ENCODE measurements around the gene CORO1C.

DNA sequence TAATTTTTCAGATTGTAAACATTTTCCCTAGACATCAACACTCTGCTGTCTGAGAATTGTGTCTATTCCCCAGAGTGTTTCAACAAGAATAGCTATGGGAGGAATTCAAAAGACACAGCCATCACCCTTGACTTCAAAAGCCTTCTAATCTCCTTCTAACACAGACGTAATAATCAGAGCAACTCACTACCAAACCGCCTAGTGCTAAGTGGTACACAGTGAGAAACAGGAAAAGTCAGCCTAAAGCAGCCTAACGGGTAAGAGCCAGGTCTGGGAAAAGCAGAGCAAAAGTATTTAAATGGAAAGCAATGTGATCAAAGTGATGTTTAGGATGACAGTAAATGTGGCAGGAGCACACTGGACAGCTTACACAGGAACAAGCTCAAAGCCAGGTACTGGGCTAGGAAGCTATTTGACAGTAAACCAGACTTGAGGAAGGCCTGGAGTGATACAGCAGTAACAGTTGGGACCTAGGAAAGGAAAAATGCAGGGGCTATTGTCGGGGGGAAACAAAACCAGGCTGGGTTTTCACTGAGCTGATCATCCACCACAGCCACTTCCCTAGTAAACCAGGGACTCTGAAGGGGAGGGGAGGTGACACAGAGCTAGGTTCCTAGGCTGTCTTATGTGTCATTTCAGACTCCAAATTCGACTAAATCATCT is 29.4 kb downstream of the CORO1C start:
- TF ChIP-seq, protein P1, sequence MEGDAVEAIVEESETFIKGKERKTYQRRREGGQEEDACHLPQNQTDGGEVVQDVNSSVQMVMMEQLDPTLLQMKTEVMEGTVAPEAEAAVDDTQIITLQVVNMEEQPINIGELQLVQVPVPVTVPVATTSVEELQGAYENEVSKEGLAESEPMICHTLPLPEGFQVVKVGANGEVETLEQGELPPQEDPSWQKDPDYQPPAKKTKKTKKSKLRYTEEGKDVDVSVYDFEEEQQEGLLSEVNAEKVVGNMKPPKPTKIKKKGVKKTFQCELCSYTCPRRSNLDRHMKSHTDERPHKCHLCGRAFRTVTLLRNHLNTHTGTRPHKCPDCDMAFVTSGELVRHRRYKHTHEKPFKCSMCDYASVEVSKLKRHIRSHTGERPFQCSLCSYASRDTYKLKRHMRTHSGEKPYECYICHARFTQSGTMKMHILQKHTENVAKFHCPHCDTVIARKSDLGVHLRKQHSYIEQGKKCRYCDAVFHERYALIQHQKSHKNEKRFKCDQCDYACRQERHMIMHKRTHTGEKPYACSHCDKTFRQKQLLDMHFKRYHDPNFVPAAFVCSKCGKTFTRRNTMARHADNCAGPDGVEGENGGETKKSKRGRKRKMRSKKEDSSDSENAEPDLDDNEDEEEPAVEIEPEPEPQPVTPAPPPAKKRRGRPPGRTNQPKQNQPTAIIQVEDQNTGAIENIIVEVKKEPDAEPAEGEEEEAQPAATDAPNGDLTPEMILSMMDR (IDR thresholded peaks at IDR 0.05; ENCODE audit: poor library complexity, severe bottlenecking), result no peak
- TF ChIP-seq POLR2AphosphoS5 (IDR thresholded peaks at IDR 0.05), result peak; percentile 66
- no peak for TF ChIP-seq EZH2 (IDR thresholded peaks at IDR 0.05; ENCODE audit: borderline replicate concordance, insufficient read depth, low read length, poor library complexity, severe bottlenecking)
- TF ChIP-seq, protein P2, sequence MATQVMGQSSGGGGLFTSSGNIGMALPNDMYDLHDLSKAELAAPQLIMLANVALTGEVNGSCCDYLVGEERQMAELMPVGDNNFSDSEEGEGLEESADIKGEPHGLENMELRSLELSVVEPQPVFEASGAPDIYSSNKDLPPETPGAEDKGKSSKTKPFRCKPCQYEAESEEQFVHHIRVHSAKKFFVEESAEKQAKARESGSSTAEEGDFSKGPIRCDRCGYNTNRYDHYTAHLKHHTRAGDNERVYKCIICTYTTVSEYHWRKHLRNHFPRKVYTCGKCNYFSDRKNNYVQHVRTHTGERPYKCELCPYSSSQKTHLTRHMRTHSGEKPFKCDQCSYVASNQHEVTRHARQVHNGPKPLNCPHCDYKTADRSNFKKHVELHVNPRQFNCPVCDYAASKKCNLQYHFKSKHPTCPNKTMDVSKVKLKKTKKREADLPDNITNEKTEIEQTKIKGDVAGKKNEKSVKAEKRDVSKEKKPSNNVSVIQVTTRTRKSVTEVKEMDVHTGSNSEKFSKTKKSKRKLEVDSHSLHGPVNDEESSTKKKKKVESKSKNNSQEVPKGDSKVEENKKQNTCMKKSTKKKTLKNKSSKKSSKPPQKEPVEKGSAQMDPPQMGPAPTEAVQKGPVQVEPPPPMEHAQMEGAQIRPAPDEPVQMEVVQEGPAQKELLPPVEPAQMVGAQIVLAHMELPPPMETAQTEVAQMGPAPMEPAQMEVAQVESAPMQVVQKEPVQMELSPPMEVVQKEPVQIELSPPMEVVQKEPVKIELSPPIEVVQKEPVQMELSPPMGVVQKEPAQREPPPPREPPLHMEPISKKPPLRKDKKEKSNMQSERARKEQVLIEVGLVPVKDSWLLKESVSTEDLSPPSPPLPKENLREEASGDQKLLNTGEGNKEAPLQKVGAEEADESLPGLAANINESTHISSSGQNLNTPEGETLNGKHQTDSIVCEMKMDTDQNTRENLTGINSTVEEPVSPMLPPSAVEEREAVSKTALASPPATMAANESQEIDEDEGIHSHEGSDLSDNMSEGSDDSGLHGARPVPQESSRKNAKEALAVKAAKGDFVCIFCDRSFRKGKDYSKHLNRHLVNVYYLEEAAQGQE (IDR thresholded peaks at IDR 0.05; ENCODE audit: borderline replicate concordance), result peak; percentile 17
- TF ChIP-seq MXI1 (conservative IDR thresholded peaks at IDR 0.05; ENCODE audit: poor library complexity, severe bottlenecking), result no peak
- TF ChIP-seq SMC3 (conservative IDR thresholded peaks at IDR 0.05; ENCODE audit: poor library complexity), result no peak
- TF ChIP-seq EP300 (conservative IDR thresholded peaks at IDR 0.05; ENCODE audit: poor library complexity, severe bottlenecking), result peak; percentile 51
